Measurements from ENCODE around the gene C16orf82.

The C16orf82 gene

GRCh38 chr16:27096375-27096774, 29.6 kb downstream of the C16orf82 start:
- DNase-seq: no peak

GRCh38 chr16:27097800-27098230, 31.1 kb downstream of the C16orf82 start:
- no peak for DNase-seq

- DNase-seq: no peak
These were observed 31.8 kb downstream of the C16orf82 start for GRCh38 chr16:27098366-27099049.

GRCh38 chr16:27102701-27103575, 36.2 kb downstream of the C16orf82 start:
- DNase-seq: no peak

DNA sequence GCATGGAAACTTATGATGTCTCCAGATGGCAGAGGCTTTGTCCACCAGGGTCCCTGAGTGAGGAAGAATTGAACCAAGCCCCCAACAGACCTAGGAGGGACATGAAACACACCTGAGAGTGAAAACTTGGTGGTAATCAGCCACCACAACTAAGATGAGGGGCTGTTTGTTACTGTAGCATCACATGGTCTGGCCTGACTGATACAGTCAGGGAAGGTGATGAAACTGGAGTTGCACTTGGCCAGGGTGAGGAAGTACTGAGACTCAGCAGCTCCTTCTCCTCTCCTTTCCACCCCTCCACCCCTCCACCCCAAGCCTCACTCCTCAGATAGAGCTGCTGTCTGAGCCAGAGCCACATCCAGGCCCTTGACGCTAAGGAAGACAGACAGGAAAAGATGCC, 37.2 kb downstream of the C16orf82 start:
- DNase-seq: no peak

- DNase-seq: no peak
These were observed 39.6 kb downstream of the C16orf82 start for GRCh38 chr16:27106305-27106704.

DNA sequence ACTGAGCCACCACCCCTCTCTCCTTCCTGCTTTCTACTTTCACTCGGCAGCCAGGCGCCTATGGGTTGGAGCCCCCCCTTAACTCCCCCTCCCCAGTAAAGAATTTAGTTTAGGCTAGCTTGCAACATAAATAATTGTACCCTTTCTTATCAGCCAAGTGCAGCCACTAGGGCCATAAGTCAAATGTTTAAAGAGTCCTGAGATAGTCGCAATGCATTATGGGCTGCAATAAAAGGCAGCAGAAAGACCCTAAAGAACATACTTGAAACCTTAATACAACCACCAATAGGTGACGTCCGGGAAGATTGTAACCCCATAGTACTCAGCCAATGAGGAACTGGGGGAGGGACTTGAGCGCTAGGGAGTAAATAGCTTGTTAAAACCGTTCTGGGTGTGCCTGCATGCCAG, 40.5 kb downstream of the C16orf82 start:
- DNase-seq: no peak

GRCh38 chr16:27108051-27108770, 41.5 kb downstream of the C16orf82 start:
- DNase-seq: no peak

- no peak for DNase-seq
These were observed 42.3 kb downstream of the C16orf82 start for GRCh38 chr16:27108826-27109665.

- peak; percentile 31 for DNase-seq
These were observed 43.2 kb downstream of the C16orf82 start for GRCh38 chr16:27109666-27110523.

DNA sequence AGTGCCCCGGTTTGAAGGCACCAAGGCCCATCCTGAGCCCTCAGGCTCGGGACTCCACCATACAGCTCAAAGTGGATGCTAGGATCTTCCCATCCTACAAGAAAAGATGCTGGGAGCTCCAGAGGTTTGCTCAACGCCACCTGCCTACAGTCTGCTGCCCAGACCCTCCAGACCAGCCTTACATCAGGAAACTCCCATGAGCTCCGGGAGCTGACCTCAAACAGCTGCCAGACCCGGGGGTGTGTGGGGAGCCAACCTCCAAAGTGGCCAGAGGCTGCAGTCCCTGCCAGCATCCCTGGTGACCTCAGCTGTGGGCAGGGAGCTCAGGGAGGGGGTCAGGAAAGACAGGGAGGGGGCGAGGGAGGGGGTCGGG, 43.8 kb downstream of the C16orf82 start:
- no peak for DNase-seq

DNA sequence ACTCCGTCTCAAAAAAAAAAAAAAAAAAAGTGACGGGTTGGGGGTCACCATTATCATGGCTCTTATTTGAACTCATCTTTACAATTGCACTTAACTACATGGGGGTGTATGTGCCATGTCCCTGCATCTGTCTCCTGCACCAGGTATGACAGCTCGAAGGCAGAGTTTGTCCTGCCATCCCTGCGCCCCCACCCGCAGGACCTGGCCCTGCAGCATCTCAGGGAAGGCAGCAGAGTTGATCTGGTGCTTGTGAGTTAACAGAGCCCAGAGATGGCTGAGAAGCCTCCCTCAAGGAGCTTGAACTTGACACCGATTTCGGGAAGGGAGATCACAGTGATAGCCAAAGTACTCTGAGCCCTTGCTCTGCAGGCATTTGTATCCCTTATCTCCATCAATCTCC, 44.8 kb downstream of the C16orf82 start:
- no peak for DNase-seq

DNA sequence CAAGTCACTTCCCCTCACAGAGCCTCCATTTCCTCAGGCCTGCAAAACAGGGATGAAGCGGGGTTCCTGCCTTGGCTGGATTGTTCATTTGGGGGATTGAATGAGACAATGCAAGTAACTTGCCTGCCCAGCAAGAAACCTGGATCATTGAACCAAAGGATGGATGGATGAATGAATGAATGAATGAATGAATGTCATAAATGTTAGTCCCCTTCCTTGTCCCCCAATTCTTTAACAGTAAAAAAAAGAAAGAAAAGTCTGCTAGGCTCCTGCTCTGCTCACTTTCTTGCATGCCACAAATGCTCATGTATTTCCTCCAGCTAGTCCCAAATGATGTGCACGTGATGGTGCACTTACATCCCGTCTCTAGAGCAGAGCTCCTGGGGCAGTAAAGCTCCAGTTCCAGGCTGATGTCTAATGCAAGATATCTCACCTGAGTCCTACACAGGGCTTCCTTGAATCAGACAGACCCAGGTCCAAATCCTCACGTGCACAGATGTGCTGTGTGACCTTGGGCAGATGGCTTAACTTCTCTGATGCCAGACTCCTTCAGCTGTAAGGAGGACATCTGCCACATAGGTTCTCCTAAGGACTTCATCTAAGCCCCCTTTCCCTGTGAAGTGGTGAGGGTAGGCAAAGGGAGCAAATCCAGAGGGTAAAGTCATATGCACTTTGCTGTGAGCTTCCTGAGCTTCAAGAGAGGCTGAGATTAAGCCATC, 45.5 kb downstream of the C16orf82 start:
- no peak for DNase-seq

DNA sequence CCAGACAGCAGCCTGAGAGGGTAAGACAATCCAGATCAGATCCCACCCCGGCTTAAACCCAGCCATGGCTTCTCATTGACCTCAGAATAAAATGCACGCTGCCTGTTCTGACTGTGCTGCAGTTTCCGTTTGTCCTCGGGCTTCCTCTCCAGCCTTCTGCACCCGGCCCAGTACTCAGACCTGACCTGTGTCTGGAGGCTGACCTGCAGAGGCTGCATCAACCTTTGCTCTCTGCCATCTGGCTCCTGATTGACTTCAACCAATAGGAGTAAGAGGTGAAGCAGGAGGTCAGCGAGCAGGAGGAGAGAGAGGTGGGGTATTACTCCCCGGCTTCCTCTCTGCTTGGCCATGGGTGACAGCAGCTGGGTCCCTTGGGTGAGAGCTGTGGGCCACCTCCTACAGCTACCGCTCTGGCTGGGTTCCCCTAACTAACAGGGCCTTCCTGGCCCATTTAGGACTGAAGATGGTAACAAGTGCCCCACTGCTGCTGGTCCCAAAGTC, 46.7 kb downstream of the C16orf82 start:
- no peak for DNase-seq

DNA sequence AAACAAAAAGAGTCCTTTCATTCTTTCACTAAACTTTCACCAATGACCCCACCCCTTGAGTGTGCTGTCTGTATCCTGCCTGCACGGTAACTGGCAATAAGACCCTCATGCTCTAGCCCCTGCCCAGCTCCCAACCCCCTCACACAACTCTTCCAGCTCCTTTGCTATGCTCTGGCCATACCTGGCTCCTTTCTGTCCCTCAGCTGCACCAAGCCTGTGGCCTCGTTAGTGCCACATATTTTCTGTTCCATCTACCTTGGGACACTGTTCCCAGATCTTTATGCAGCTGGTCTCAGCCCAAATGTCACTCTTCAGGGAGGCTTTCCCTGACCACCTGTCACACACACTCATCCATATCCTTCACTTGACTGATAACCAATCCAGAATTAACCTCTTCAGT, 47.3 kb downstream of the C16orf82 start:
- no peak for DNase-seq

DNA sequence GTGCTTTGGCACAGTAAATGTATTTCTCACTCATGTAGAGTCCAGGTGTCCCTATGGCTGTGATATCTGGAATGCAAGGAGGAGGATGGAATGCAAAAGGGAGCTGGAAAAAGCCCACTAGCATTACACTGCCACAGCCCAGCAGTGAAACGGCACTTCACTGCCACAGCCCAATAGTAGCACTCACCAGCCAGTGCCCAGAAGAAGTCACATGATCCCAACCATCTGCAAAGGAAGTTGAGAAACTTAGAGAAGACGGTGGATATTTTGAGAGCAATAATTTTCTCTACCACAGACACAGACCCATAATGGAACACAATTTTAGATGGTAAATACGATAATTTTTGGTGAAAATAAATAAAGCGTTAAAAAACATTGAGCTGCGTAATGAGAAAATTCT, 51.8 kb downstream of the C16orf82 start:
- DNase-seq: no peak
